Dedifferentiated amniotic fluid mesenchymal stem cell (primary cell): ENCODE results near the gene MYO16.

ENCODE experiments used
- DNase-seq: peaks from one replicate; pipeline ENCODE4 v3.0.0-alpha.2; 2016; ENCODE audit errors: extremely low spot score

Gene MYO16

DNA sequence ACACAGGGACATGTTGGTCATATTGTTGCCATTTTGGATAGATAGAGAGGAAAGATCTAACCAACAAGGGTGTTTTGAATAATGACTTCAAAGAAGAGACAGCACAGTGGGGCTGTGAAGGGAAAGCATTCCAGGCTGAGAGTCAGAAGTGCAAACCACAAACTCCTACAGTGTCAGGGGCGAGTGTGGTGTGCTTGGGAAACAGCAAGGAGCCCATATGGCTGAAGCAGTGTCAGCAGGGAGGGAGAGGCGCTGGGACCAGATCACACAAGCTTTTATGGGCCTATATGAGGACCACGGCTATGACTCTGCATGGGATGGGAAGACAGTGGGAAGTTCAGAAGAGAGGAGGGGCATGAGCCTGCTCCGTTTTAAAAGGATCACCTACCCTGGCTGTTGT lies 166.4 kb downstream of the MYO16 start:
- no peak for DNase-seq

DNA sequence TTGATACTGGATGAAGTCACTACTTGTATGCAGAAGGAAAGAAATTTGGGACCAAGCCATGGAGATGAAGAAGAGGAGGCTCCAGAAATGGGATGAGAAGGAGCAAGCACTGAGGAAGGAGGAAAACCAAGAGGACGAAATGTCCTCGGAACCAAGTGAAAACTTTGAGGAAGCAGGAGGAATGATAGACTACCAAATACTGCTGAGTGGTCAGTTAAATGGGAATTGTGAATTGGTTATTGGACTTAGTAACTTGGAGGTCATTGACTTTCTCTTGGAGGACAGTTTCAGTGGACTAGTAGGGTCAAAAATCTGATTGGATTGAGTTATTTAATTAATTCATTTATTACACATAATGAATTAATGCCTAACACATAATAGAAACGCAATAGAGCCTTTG lies 167.9 kb downstream of the MYO16 start:
- DNase-seq, result no peak

DNA sequence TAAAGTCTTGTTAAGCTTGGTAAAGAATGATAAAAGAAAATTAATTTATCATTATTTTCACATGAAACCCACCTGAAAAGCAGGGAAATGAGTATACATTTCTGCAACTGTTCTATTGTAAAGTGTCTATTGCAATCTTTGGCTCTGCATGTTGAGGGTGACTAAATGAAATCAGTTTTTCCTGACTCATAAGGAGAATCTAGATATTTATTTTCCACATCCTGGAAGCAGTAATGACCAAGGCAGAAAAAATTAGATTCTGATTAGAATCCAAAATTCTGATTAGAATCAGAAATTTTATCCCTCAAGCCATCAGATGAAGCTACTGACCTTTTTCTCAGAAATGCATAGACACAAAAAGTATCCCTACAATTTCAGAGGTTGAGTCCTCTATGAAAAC lies 178.4 kb downstream of the MYO16 start:
- DNase-seq, result no peak

DNA sequence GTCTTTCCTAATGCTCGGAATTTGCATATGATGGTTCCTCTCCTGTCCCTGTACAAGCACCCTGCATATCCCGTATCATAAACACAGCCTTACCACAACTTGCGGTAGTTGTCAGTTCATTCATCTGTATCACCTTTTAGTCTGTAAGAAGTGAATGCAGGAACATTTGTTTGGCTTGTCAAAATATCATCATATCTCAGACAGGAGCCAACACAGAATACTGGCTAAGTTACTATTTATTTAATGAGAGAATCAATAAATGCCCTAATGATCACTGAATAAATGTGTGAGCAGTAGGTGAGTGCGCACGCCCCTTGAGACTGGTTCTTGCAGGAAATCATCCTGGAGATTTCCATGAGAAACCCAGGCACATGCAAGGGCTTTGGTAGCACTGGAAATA lies 182.8 kb downstream of the MYO16 start:
- DNase-seq, result no peak

DNA sequence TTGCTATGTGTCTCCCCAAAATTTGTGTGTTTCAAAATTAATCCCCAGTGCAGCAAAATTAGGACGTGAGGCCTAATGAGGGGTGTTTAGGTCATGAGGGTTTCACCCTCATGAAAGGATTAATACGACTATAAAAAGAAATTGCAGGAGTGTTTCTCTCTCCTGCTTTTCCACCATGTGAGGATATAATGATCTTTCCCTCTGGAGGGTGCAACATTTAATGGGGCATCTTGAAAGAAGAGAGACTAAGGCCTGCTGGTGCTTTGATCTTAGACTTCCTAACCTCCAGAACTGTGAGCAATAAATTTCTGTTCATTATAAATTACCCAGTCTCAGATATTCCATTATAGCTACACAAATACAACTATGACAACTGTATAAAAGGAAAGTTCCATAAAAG lies 183.2 kb downstream of the MYO16 start:
- DNase-seq, result no peak

DNA sequence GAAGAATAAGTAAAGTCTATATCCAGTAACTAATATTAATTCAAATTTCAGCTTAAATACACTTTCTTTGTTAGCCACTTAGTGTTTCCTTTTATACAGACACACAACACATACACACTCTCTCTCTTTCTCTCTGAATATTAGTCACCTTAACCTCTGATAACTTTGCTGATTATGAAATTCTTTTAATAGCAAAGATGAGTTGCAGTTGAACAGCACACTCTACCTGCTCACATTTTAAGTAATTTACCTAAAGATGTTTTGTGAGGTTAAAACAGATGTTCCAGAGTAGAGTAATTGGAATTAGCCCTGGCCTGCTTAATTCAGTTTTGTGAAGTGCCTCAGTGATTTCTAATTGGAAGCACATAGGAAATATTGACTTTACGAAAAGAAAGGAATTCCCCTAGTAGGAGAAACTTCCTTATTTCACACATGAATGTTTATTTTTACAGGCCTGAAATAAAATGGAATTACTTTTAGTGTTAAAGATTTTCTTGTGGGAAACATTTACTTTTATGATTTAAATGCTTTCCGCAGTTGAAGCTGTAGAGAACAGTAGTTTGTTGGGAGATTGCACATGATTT lies 184.3 kb downstream of the MYO16 start:
- DNase-seq, result no peak

DNA sequence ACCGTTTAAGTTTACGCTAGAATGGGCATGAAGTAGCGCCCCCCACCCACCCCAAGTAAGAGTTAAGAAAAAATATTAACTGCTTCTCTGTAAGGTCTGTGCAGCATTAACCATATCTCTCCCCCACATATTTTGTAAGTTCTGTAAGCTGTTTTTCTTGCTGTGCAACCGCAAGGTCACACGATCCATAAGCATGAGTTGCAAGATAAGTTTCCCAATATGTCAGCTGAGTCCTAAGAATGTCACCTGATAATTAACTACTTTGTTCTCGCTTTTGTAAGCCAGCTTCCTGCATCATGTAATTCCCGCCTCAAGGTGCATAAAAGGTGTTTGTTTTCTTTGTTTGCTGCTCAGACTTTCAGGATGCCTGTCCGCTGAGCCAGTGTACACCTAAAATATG lies 187.0 kb downstream of the MYO16 start:
- no peak for DNase-seq

DNA sequence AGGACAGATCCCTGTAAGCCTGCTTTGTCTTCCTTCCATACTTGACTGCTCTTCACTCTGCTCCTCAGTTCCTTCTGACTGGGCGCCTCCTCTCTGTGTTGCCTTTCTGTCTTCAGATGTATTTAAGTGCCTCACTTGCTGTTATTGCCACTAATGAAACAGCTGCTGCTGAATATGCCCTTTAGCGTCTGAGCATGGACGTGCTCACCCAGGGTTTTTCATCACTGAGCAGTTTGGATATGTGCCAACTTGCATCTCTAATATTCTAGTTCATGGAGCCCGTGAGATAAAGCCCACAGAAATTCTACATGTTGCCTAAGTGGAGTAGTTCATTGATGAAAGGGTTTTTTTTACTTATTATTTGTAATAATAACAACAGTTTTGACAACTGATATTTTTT lies 198.2 kb downstream of the MYO16 start:
- DNase-seq, result no peak

DNA sequence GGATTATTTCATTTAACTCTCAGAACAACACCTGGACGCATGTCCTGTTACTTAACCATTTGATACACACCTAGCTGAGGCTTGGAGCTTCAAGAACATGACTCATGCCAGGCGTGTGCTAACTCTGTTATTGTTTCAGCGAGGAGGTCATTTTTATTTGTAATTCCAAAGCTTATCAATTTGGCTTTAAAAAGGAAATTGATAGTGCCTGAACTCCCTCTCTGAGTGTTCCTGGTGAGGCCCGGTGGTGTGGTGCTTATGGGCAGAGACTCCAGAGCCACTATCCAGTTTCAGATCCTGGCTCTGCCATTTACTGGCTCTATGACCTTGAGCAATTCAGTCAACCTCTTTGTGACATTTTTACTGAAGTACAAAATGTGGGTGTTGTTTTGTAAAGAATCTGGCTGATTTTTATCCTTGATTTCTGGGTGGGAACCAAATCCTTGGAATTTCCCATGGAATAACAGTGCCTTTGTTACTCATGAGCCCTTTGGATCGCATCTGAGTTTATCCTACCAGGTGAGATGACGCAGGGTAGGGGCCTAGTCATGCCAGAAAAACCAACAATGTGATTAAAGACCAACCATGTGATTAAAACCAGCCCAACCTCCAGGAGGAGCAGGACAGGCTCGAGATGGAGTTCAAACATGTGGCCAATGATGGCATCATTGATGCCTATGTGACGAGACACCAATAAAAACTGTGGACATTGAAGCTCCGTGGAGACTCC lies 198.8 kb downstream of the MYO16 start:
- DNase-seq, result no peak

DNA sequence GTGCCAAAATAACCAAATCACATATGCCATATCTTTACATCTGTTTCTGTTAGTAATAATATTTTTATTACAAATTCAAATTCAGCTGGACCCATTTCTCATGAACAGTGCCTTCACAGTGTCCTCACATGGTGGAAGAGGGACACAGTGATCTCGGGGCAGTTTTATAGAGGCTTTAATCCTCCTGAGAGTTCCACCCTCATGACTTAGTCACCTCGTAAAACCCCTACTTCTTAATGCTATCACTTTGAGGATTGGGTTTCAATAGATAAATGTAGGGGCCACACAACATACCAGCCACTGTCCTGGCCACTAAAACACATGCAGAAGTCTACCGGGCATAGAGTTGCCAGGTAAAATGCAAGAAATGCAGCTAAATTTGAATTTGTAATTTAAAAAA lies 201.5 kb downstream of the MYO16 start:
- DNase-seq, result no peak

DNA sequence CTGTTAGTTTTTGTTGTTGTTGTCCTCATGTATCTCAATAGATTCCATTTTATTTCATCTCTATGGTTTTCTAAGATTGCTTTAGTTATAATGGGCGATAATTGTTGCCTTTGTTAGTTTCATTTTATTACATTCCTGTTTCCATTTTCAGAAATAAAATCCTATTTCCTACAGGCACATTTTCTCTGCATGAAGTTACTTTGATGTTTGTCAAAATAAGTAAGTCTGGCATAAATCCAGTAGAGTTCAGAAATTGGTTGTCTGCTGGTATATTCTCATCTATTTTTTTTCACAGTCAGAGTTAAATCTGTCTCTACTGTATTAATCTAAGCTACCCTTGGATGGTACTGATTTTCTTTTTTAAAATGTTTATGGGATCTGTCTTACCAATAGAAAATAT lies 204.1 kb downstream of the MYO16 start:
- DNase-seq, result no peak

DNA sequence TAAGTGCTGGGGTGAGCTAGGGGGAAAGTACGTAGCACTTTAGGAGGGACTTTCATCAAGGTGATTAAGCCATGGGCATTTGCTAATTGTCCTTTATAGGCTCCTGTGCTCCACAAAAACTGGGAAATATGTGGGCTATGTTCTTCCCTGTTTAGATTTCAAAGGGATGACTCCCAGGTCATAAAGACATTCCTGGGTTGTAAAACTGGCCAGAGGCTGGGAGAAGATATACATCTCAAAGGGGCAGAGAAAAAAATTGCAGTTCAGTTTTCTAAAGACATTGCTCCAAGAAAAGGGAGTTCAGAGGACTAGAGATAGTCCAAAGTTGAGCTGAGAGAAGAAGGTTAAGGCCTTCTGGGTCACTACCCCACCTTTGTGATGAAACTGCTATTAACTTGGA lies 204.8 kb downstream of the MYO16 start:
- no peak for DNase-seq

DNA sequence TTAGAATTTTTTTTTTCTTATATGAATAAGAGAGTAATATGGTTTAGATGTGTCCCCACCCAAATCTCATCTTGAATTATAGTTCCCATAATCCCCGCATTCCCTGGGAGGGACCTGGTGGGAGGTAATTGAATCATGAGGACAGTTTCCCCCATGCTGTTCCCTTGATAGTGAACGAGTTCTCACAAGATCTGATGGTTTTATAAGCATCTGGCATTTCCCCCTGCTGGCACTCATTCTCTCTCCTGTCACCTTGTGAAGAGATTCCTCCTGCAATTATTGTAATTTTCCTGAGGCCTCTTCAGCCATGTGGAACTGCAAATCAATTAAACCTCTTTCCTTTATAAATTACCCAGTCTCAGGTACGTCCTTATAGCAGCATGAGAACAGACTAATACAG lies 205.7 kb downstream of the MYO16 start:
- no peak for DNase-seq

DNA sequence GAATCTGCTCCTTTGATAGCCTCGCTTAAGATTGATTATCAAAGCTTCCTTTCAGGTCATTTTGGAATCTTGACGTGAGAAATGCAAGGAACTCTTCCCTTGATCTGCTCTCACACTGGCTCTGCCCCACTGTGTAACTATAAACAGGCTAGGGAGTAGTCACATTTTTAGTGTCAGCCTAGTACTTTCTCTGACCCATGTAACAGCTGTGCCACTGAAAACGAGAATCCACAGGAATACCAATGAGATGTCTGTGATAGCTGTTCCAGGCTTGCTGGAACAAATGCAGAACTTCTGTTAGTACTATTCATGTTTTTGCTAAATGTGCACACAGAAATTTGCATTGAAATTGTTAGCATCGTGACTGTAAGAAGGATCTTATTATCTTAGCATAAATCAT lies 221.3 kb downstream of the MYO16 start:
- no peak for DNase-seq

DNA sequence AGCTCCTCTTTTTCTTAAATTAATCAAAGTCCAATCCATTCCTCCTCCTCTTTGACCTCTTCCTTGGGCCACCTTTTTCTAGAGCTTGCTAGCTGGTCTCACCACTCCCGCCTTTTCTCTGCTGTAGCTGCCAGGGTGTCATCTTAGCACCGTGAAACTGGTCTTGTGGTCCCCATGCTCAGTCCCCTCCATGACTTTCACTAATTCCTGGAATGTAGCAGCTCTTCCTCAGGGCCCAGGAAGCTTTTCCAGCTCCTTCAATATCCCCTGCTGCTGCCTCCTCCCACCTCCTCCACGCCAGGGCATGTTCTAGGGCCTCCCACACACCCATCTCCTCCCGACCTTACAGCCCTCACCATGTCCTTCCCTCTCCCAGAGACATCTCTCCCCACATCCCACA lies 222.2 kb downstream of the MYO16 start:
- DNase-seq, result no peak

DNA sequence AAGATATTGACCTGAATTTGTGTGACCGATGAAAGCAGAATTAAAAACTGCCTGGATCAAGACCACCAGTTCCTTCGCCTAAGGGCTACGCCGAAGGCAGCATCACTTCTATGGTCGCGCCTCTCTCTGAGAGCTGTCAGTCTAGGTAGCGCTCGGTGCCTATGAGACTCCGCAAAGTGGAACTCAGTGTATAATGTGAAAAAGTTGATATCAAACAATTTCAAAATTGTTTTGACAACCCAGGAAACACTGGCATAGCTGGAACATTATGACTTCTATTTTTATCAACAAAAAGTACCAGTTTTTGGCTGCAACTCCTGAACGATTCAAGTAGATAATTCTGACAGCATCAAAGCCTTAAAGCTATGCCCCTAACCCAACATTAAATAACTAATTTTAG lies 223.6 kb downstream of the MYO16 start:
- DNase-seq, result no peak

DNA sequence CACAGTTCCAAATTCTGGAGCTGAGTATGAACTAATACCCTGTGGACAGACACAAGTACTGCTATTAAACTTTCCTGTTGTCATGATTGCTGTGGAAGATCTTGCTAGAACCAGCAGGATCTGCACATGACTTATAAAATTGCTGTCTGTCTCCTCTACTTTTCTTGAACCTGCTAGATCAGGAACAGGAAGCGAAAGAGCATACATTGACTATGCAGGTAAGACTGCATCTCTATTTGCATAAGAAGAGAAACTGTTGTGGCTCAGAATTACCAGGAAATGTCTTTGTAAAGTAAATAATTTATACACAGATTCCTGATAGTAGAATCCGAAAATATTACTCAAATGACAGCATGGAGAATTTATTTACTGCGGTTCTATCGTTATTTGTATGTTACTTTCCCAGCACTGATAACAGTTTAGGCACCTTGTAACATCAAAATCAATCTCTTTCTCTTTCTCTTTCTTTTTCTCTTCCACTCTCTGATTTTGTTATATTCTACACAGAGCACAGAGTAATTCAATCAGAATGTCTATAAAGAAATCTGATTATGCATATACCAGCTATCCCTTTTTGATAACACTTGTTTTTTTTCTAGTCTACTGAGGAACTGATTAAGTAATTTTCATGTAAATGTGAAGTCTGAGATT lies 226.5 kb downstream of the MYO16 start:
- DNase-seq, result no peak

DNA sequence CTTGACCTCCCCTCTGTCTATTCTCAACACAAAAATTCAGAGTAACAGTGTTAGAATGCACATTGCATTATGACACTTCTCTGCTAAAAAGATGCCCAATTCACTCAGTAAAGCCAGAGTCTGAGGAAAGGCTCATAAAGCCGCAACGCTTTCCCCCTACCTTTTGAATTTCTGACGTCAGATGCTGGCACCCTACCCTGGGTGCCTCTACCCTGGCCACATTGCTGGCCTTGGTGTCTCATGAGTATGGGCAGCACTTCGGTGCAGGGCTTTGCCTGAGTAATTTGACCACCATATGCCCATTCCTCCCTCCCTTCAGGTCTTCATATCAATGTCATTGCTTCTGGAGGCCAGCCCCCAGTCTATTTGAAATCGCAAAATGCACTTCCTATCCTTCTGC lies 229.3 kb downstream of the MYO16 start:
- no peak for DNase-seq

DNA sequence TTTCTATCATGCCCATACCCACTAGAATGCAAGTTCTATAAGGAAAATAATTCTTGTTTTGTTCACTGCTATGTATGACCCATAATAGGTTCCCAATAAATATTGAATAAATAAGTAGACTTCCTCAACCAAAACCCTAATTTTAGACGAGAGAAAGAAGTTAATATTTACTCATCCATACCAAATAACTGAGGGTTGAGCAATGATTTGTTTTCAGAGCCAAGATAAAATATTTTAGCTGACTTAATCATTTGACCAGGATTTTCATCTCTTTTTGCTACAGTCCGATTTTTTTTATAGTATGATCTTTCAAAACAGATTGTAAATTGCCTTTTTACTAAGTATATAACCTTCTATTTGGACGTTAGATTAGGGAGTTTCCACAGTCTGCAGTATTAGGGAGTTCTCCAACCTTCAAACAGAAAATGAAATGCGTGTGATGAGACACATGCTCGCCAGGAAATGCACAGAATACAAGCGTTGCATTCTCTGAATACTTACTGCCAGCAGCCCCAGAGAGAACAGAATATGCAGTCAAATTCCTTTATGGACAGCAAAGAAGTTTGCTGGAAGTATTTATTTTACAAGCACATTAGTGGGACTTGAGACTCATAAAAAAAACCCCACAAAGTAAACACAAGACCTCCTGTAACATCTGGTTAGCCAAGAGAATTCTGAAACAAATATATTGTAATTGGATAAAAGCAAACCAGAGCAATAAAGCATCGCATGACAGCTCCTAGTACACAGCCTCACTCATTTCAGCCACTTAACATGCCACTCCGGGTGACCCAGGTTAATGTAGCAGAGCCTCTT lies 230.0 kb downstream of the MYO16 start:
- peak; percentile 57 for DNase-seq

DNA sequence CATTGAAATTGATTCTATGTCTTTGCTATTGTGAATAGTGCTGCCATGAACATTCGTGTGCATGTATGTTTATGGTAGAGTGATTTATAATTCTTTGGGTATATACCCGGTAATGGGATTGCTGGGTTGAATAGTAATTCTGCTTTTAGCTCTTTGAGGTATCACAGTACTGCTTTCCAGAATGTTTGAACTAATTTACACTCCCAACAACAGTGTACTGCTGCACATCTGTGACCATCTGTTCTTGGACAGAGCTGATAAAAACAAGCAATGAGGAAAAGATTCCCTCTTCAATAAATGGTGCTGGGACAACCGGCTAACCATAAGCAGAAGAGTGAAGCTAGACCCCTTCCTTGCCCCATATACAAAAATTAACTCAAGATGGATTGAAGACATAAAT lies 231.0 kb downstream of the MYO16 start:
- DNase-seq, result no peak

DNA sequence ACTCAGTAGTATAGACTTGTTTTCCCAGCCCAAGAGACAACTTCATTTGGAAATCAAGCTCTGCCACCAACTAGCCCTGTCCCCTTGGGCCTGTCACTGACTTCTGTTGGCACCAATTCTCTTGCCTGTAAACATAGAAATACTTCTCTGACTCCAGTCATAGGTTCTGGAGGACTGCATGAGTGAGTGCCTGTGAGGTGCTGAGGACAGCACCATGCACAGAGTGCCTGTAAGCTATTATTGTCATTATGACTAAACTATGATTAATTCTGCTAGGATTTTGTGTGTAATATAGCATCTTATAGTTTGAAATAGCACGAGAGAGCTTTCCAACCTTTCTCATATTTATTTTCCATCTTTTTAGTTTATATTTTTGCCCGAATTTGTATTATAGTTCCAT lies 247.9 kb downstream of the MYO16 start:
- no peak for DNase-seq

DNA sequence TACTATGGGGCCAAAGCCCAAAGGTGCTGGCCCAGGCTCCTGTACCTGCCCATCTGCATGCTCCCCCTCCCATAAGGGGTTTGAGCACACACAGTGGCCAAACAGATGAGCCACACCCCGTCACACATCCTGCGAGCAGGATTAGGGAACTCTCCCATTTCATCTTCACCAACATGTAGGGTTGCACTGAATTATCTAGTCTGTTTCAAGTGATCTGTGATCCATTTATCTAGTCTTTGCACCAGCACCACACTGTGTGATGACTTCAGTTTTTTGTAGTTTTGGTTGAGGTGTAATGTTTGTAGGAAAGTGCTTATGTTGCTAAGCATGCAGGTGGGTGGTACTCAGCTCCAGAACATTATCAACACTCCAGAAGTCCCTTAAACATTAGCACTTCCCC lies 249.3 kb downstream of the MYO16 start:
- no peak for DNase-seq
